Stomach smooth muscle (tissue), 2 donors: Measurements from ENCODE around the gene AMN.

Experiments
- H3K27ac ChIP-seq: one replicate; pipeline ENCODE4 v1.7.0; 2013; ENCODE audit warnings: mild to moderate bottlenecking, low read length, inconsistent platforms
- H3K27me3 ChIP-seq, 2 donors: one replicate each; pipeline ENCODE4 v1.7.0; 2013; ENCODE audit warnings: low read length in 2 of 2; ENCODE audit not compliant: insufficient read depth in 2 of 2, control insufficient read depth in 1 of 2
- H3K36me3 ChIP-seq, 2 donors: one replicate each; pipeline ENCODE4 v1.7.0; 2013; ENCODE audit warnings: low read length in 2 of 2; ENCODE audit not compliant: control insufficient read depth in 2 of 2, insufficient read depth in 2 of 2
- H3K4me1 ChIP-seq: one replicate; pipeline ENCODE4 v1.7.0; 2013; ENCODE audit warnings: low read length; ENCODE audit not compliant: control insufficient read depth, insufficient read depth
- H3K4me3 ChIP-seq, 2 donors: one replicate each; pipeline ENCODE4 v1.7.0; 2013; ENCODE audit warnings: low read length in 2 of 2
- H3K9ac ChIP-seq, 2 donors: one replicate each; pipeline ENCODE4 v1.7.0; 2013; ENCODE audit warnings: low read length in 2 of 2, mild to moderate bottlenecking in 1 of 2
- H3K9me3 ChIP-seq, 2 donors: one replicate each; pipeline ENCODE4 v1.7.0; 2013; ENCODE audit warnings: low read length in 2 of 2; ENCODE audit not compliant: control insufficient read depth in 2 of 2
- donor health status: healthy.
- donor health status: Pancreatic carcinoma.

AMN gene

GRCh38 chr14:102957222-102957621 lies 34.8 kb downstream of the AMN start:
- peaks cover 47 to 60% of the 10 kb centered on the region in 2 donors for H3K36me3 ChIP-seq
- no peaks in the 10 kb centered on the region for H3K9me3 ChIP-seq
- no peaks in the 10 kb centered on the region for H3K4me1 ChIP-seq
- H3K27ac ChIP-seq: no peak overlapping the region
- no peak overlapping the region for H3K9ac ChIP-seq
- no peaks in the 10 kb centered on the region for H3K27me3 ChIP-seq
- H3K4me3 ChIP-seq: no peak overlapping the region

- no peaks in the 10 kb centered on the region for H3K4me1 ChIP-seq
- H3K27me3 ChIP-seq: no peaks in the 10 kb centered on the region
- no peaks in the 10 kb centered on the region for H3K9me3 ChIP-seq
- H3K4me3 ChIP-seq: no peak overlapping the region
- H3K36me3 ChIP-seq: peaks cover 45 to 56% of the 10 kb centered on the region in 2 donors
- H3K27ac ChIP-seq: no peak overlapping the region
- no peak overlapping the region for H3K9ac ChIP-seq
Measured at GRCh38 chr14:102958461-102958860, 36.0 kb downstream of the AMN start.

- Histone ChIP-seq H3K36me3 (peaks cover 55 to 62% of the 10 kb centered on the region in 2 donors), H3K4me1 (no peaks in the 10 kb centered on the region), H3K27ac (no peak overlapping the region), H3K9me3 (no peaks in the 10 kb centered on the region), H3K9ac (no peak overlapping the region), H3K4me3 (no peak overlapping the region), H3K27me3 (no peaks in the 10 kb centered on the region)
Measured at GRCh38 chr14:102962111-102962627, 39.7 kb downstream of the AMN start.

GRCh38 chr14:102964152-102964730 lies 41.8 kb downstream of the AMN start:
- no peaks in the 10 kb centered on the region for H3K9me3 ChIP-seq
- no peaks in the 10 kb centered on the region for H3K4me1 ChIP-seq
- peaks cover 55 to 64% of the 10 kb centered on the region in 2 donors for H3K36me3 ChIP-seq
- no peak overlapping the region for H3K27ac ChIP-seq
- H3K9ac ChIP-seq: no peak overlapping the region
- no peaks in the 10 kb centered on the region for H3K27me3 ChIP-seq
- no peak overlapping the region for H3K4me3 ChIP-seq

- Histone ChIP-seq H3K36me3 (peaks cover 64 to 68% of the 10 kb centered on the region in 2 donors), H3K27me3 (no peaks in the 10 kb centered on the region), H3K4me1 (no peaks in the 10 kb centered on the region), H3K27ac (no peak overlapping the region), H3K9me3 (no peaks in the 10 kb centered on the region), H3K9ac (no peak overlapping the region), H3K4me3 (no peak overlapping the region)
Measured at GRCh38 chr14:102965282-102965681, 42.8 kb downstream of the AMN start.

- Histone ChIP-seq H3K9ac (no peak overlapping the region), H3K27ac (no peak overlapping the region), H3K9me3 (no peaks in the 10 kb centered on the region), H3K4me3 (no peak overlapping the region), H3K36me3 (peaks cover 70 to 72% of the 10 kb centered on the region in 2 donors), H3K27me3 (no peaks in the 10 kb centered on the region), H3K4me1 (no peaks in the 10 kb centered on the region)
Measured at GRCh38 chr14:102965971-102966655, 43.6 kb downstream of the AMN start.

- Histone ChIP-seq H3K9me3 (no peaks in the 10 kb centered on the region), H3K4me1 (no peaks in the 10 kb centered on the region), H3K27me3 (no peaks in the 10 kb centered on the region), H3K4me3 (no peak overlapping the region), H3K27ac (no peak overlapping the region), H3K9ac (no peak overlapping the region), H3K36me3 (peaks cover 72 to 77% of the 10 kb centered on the region in 2 donors)
Measured at GRCh38 chr14:102966681-102967505, 44.4 kb downstream of the AMN start.

- no peaks in the 10 kb centered on the region for H3K4me1 ChIP-seq
- H3K27me3 ChIP-seq: no peaks in the 10 kb centered on the region
- H3K36me3 ChIP-seq: peaks cover 66 to 73% of the 10 kb centered on the region in 2 donors
- no peak overlapping the region for H3K27ac ChIP-seq
- no peaks in the 10 kb centered on the region for H3K9me3 ChIP-seq
- no peak overlapping the region for H3K9ac ChIP-seq
- no peak overlapping the region for H3K4me3 ChIP-seq
Measured at GRCh38 chr14:102967506-102967795, 45.0 kb downstream of the AMN start.

GRCh38 chr14:102968306-102968705 lies 45.8 kb downstream of the AMN start:
- Histone ChIP-seq H3K27me3 (no peaks in the 10 kb centered on the region), H3K4me3 (no peak overlapping the region), H3K9me3 (no peaks in the 10 kb centered on the region), H3K4me1 (no peaks in the 10 kb centered on the region), H3K9ac (no peak overlapping the region), H3K36me3 (peaks cover 64 to 75% of the 10 kb centered on the region in 2 donors), H3K27ac (no peak overlapping the region)

- H3K9me3 ChIP-seq: no peaks in the 10 kb centered on the region
- H3K27me3 ChIP-seq: no peaks in the 10 kb centered on the region
- H3K36me3 ChIP-seq: peaks cover 65 to 74% of the 10 kb centered on the region in 2 donors
- H3K27ac ChIP-seq: no peak overlapping the region
- H3K9ac ChIP-seq: no peak overlapping the region
- no peaks in the 10 kb centered on the region for H3K4me1 ChIP-seq
- no peak overlapping the region for H3K4me3 ChIP-seq
Measured at GRCh38 chr14:102969060-102969791, 46.8 kb downstream of the AMN start.
